Activated CD4-positive, alpha-beta T cell treated with anti-CD3 and anti-CD28 coated beads, Interleukin-2, amount 10 ng/mL, durations not matched to agents 7 days and 5 days (primary cell): Measurements from ENCODE around the gene UPK2. TPM values are rescaled to one million over a fixed set of nuclear protein-coding genes. Genes with fewer than 3 reads are reported as not detected.

Experiments
- CTCF ChIA-PET: fragments of 350-600 bp; sonication (Branson Sonifier 250); formaldehyde crosslinking; loops from one replicate; lab custom pipeline; 2021; ENCODE audit warnings: antibody characterized with exemption; lab: Charles Lee
- POLR2A ChIA-PET: fragments of 350-600 bp; sonication (Branson Sonifier 250); formaldehyde crosslinking; loops from one replicate; lab custom pipeline; 2021; ENCODE audit warnings: antibody characterized with exemption; lab: Charles Lee
- DNase-seq: peaks from one replicate; pipeline ENCODE4 v3.0.0-alpha.2; 2020
- H3K27ac Mint-ChIP-seq: one replicate; pipeline ENCODE4 v1.8.0; 2021; ENCODE audit warnings: mild to moderate bottlenecking, moderate library complexity, mixed read lengths
- H3K27me3 Mint-ChIP-seq: one replicate; pipeline ENCODE4 v1.8.0; 2021; ENCODE audit warnings: mixed read lengths
- H3K36me3 Mint-ChIP-seq: one replicate; pipeline ENCODE4 v1.8.0; 2021; ENCODE audit warnings: low read depth, mixed read lengths
- H3K4me1 Mint-ChIP-seq: one replicate; pipeline ENCODE4 v1.8.0; 2021; ENCODE audit warnings: mixed read lengths
- H3K4me3 Mint-ChIP-seq: one replicate; pipeline ENCODE4 v1.8.0; 2021; ENCODE audit warnings: mild to moderate bottlenecking, moderate library complexity, mixed read lengths
- H3K9me3 Mint-ChIP-seq: one replicate; pipeline ENCODE4 v1.8.0; 2021; ENCODE audit warnings: mixed read lengths
- total RNA-seq, 2 experiments: library from RNA; stranded (reverse); gene quantifications; one replicate each; pipeline ENCODE4 v1.2.3, GENCODE V29; 2021

The UPK2 gene
- under 1 TPM in 1 of 2 experiments, not detected in 1; 0.60 TPM for total RNA-seq

GRCh38 chr11:118956094-118956846 lies at the start of gene UPK2:
Gene UPK2 (plus strand): TSS chr11:118956298. CDS start chr11:118956351, 53 bp downstream.
- no peak within 1 kb of the TSS for H3K4me3 Mint-ChIP-seq
- H3K4me1 Mint-ChIP-seq, result peaks cover 4% of the 10 kb centered on the region
- peak within 1 kb of the TSS; percentile 61 for H3K27ac Mint-ChIP-seq
- DNase-seq, result peak; percentile 91
- no peaks in the 10 kb centered on the region for H3K36me3 Mint-ChIP-seq
- no peaks in the 10 kb centered on the region for H3K9me3 Mint-ChIP-seq
- H3K27me3 Mint-ChIP-seq, result peaks cover 8% of the 10 kb centered on the region
- ChIA-PET POLR2A (no interaction called here), CTCF (interaction anchor here (0.6 to 3.5 kb wide), 16 partner anchors 11 to 266 kb away, joined by 3 to 23 read pairs (median 4); no protein-coding TSS in a partner anchor)

- H3K4me1 Mint-ChIP-seq, result peaks cover 46% of the 10 kb centered on the region
- H3K4me3 Mint-ChIP-seq, result no peak overlapping the region
Observed at GRCh38 chr11:118907051-118908042, 48.8 kb upstream of the UPK2 start.

GRCh38 chr11:118908264-118908663 lies 47.8 kb upstream of the UPK2 start:
- Mint-ChIP-seq H3K9me3 (no peaks in the 10 kb centered on the region), H3K4me1 (peaks cover 55% of the 10 kb centered on the region), H3K4me3 (no peak overlapping the region), H3K27me3 (no peaks in the 10 kb centered on the region), H3K36me3 (peaks cover 46% of the 10 kb centered on the region), H3K27ac (no peak overlapping the region)
- ChIA-PET POLR2A (no interaction called here), CTCF (interaction anchor here (0.5 to 4.3 kb wide), 6 partner anchors 24 to 538 kb away, joined by 3 to 23 read pairs (median 4); partner anchors contain the start of genes CXCR5, DDX6 and UPK2)
- DNase-seq, result no peak

More at GRCh38 chr11:118907051-118908042, 48.8 kb upstream of the UPK2 start:
- DNase-seq, result peak; percentile 90
- ChIA-PET POLR2A (no interaction called here), CTCF (interaction anchor here (0.5 to 4.3 kb wide), 9 partner anchors 12 to 537 kb away, joined by 3 to 23 read pairs (median 4); partner anchors contain the start of genes CXCR5 and UPK2)
- Mint-ChIP-seq H3K9me3 (no peaks in the 10 kb centered on the region), H3K36me3 (peaks cover 46% of the 10 kb centered on the region), H3K27me3 (no peaks in the 10 kb centered on the region), H3K27ac (peak overlapping the region; percentile 79)

GRCh38 chr11:118908901-118909618 lies 47.0 kb upstream of the UPK2 start:
- ChIA-PET CTCF (interaction anchor here (0.6 to 4.3 kb wide), 6 partner anchors 14 to 546 kb away, joined by 3 to 23 read pairs (median 4); partner anchors contain the start of genes DDX6 and UPK2), POLR2A (interaction anchor here (0.6 kb wide), 1 partner anchor 112 kb away, joined by 3 read pairs; no protein-coding TSS in a partner anchor)
- peaks cover 58% of the 10 kb centered on the region for H3K4me1 Mint-ChIP-seq
- DNase-seq, result no peak
- H3K27ac Mint-ChIP-seq, result peak overlapping the region; percentile 54
- H3K9me3 Mint-ChIP-seq, result no peaks in the 10 kb centered on the region
- no peaks in the 10 kb centered on the region for H3K27me3 Mint-ChIP-seq
- H3K4me3 Mint-ChIP-seq, result no peak overlapping the region
- peaks cover 46% of the 10 kb centered on the region for H3K36me3 Mint-ChIP-seq

- DNase-seq, result no peak
- POLR2A ChIA-PET, result no interaction called here
- Mint-ChIP-seq H3K27me3 (no peaks in the 10 kb centered on the region), H3K4me3 (peak overlapping the region; percentile 13), H3K9me3 (no peaks in the 10 kb centered on the region), H3K36me3 (peaks cover 51% of the 10 kb centered on the region), H3K4me1 (peaks cover 65% of the 10 kb centered on the region), H3K27ac (peak overlapping the region; percentile 78)
- CTCF ChIA-PET, result interaction anchor here (0.6 to 4.3 kb wide), 6 partner anchors 15 to 303 kb away, joined by 3 to 23 read pairs (median 6); partner anchors contain the start of genes DDX6 and UPK2
Observed at GRCh38 chr11:118909619-118910308, 46.3 kb upstream of the UPK2 start.

GRCh38 chr11:118910309-118911112 lies 45.6 kb upstream of the UPK2 start:
- H3K9me3 Mint-ChIP-seq, result no peaks in the 10 kb centered on the region
- H3K4me1 Mint-ChIP-seq, result peaks cover 73% of the 10 kb centered on the region
- no peaks in the 10 kb centered on the region for H3K27me3 Mint-ChIP-seq
- DNase-seq, result no peak
- peak overlapping the region; percentile 83 for H3K27ac Mint-ChIP-seq
- ChIA-PET CTCF (interaction anchor here (0.5 to 4.3 kb wide), 5 partner anchors 15 to 221 kb away, joined by 3 to 23 read pairs (median 6); partner anchors contain the start of gene UPK2), POLR2A (no interaction called here)
- peaks cover 55% of the 10 kb centered on the region for H3K36me3 Mint-ChIP-seq
- H3K4me3 Mint-ChIP-seq, result peak overlapping the region; percentile 72

GRCh38 chr11:118911113-118911879 lies 44.8 kb upstream of the UPK2 start:
- H3K27me3 Mint-ChIP-seq, result no peaks in the 10 kb centered on the region
- H3K36me3 Mint-ChIP-seq, result peaks cover 55% of the 10 kb centered on the region
- POLR2A ChIA-PET, result interaction anchor here (0.6 kb wide), 1 partner anchor 15 kb away, joined by 7 read pairs; the partner anchor contains the start of gene BCL9L
- CTCF ChIA-PET, result interaction anchor here (1.0 to 4.3 kb wide), 7 partner anchors 16 to 221 kb away, joined by 3 to 23 read pairs (median 5); partner anchors contain the start of gene UPK2
- H3K9me3 Mint-ChIP-seq, result no peaks in the 10 kb centered on the region
- DNase-seq, result no peak
- H3K4me3 Mint-ChIP-seq, result peak overlapping the region; percentile 72
- H3K4me1 Mint-ChIP-seq, result peaks cover 81% of the 10 kb centered on the region
- H3K27ac Mint-ChIP-seq, result peak overlapping the region; percentile 94

GRCh38 chr11:118911880-118912741 lies 44.0 kb upstream of the UPK2 start:
- Mint-ChIP-seq H3K27ac (peak overlapping the region; percentile 94), H3K4me3 (peak overlapping the region; percentile 72), H3K9me3 (no peaks in the 10 kb centered on the region), H3K36me3 (peaks cover 54% of the 10 kb centered on the region), H3K27me3 (no peaks in the 10 kb centered on the region), H3K4me1 (peaks cover 82% of the 10 kb centered on the region)
- DNase-seq, result peak; percentile 51
- ChIA-PET CTCF (interaction anchor here (0.7 to 1.8 kb wide), 8 partner anchors 17 to 124 kb away, joined by 3 to 12 read pairs (median 3); partner anchors contain the start of gene UPK2), POLR2A (interaction anchor here (0.6 to 0.9 kb wide), 3 partner anchors 14 to 32 kb away, joined by 3 to 7 read pairs (median 5); partner anchors contain the start of gene BCL9L)

- Mint-ChIP-seq H3K27me3 (no peaks in the 10 kb centered on the region), H3K36me3 (peaks cover 55% of the 10 kb centered on the region), H3K4me3 (peak overlapping the region; percentile 72), H3K4me1 (peaks cover 82% of the 10 kb centered on the region), H3K9me3 (no peaks in the 10 kb centered on the region), H3K27ac (peak overlapping the region; percentile 94)
- CTCF ChIA-PET, result interaction anchor here (0.6 to 1.8 kb wide), 9 partner anchors 18 to 162 kb away, joined by 3 to 12 read pairs (median 3); partner anchors contain the start of gene UPK2
- POLR2A ChIA-PET, result interaction anchor here (0.6 to 1.5 kb wide), 3 partner anchors 9 to 31 kb away, joined by 3 to 5 read pairs (median 5); partner anchors contain the start of gene BCL9L
- DNase-seq, result no peak
Observed at GRCh38 chr11:118912742-118913410, 43.2 kb upstream of the UPK2 start.
